Heart right ventricle (tissue), 16 donors: ENCODE results near the gene ITSN1. TPM values are rescaled to one million over a fixed set of nuclear protein-coding genes. Genes with fewer than 3 reads are reported as not detected.

Experiments used
- ATAC-seq, 8 donors: fragments of 200-7000 bp; cut with Tn5 transposase; one replicate each; pipeline ENCODE4 v1.9.1; 2020; ENCODE audit warnings: mild to moderate bottlenecking in 8 of 8, moderate library complexity in 8 of 8, moderate number of reproducible peaks in 1 of 8
- DNase-seq, 2 donors: peaks; one replicate each; pipeline ENCODE4 v3.0.0-alpha.2; 2020
- H3K27ac ChIP-seq, 10 donors: fragments of 200-600 bp; sonication (generic) in 2 of 10; one replicate each; pipeline versions ENCODE4 v1.5.0 to v1.8.0; 2020 to 2022; ENCODE audit warnings: mild to moderate bottlenecking in 3 of 10
- H3K27me3 ChIP-seq, 7 donors: fragments of 200-600 bp; one replicate each; pipeline ENCODE4 v1.8.0; 2021 to 2022; ENCODE audit warnings: mild to moderate bottlenecking in 2 of 7
- H3K36me3 ChIP-seq, 9 donors: fragments of 200-600 bp; sonication (generic) in 1 of 9; one replicate each; pipeline versions ENCODE4 v1.5.0 to v1.8.0; 2020 to 2022; ENCODE audit warnings: mild to moderate bottlenecking in 2 of 9
- H3K4me1 ChIP-seq, 9 donors: fragments of 200-600 bp; sonication (generic) in 1 of 9; one replicate each; pipeline versions ENCODE4 v1.5.0 to v1.8.0; 2020 to 2022; ENCODE audit warnings: mild to moderate bottlenecking in 4 of 9
- H3K4me3 ChIP-seq, 10 donors: fragments of 200-600 bp; sonication (generic) in 2 of 10; one replicate each; pipeline versions ENCODE4 v1.5.0 to v1.8.0; 2020 to 2022; ENCODE audit warnings: mild to moderate bottlenecking in 7 of 10, moderate library complexity in 2 of 10
- H3K9me3 ChIP-seq, 11 donors: fragments of 200-600 bp in 10 of 11; sonication (generic) in 2 of 11; one replicate each; pipeline versions ENCODE4 v1.5.0 to v1.8.0; 2013 to 2022; ENCODE audit warnings: mild to moderate bottlenecking in 2 of 11, control low read depth in 1 of 11, moderate library complexity in 1 of 11
- WGBS, 2 donors: extraction: QIAGEN DNeasy Blood & Tissue Kit; methylation state at CpG; one replicate each; pipeline ENCODE4 v1.1.7; 2013; ENCODE audit warnings: inconsistent platforms in 1 of 2; 5-methylcytosine and 5-hydroxymethylcytosine counted together
- intact Hi-C, 10 donors: fragments of 100-400 bp; cut with DNase I; formaldehyde crosslinking; loops; one replicate each; pipeline versions ENCODE4 v1.11.1 to v1.14.2; 2022
- polyA plus RNA-seq, 2 donors: library from polyadenylated mRNA; stranded (reverse); fragments of 200-250 nt; gene quantifications; one replicate each; pipeline ENCODE4 v1.2.3, GENCODE V29; 2013
- total RNA-seq, 10 donors: library from RNA; stranded (reverse); fragmentation: NEBNext Ultra II Directional in 3 of 10; extraction: Animal tissue kit (Norgen Biotek cat#: 25700) in 3 of 10; gene quantifications; one replicate each; pipeline versions ENCODE4 v1.2.1 to v1.2.4, GENCODE V29; 2021 to 2023
- TF ChIP-seq, protein P1 (sequence below), 9 donors: fragments of 200-600 bp; sonication (generic) in 2 of 9; IDR thresholded peaks; one replicate each; pipeline versions ENCODE4 v1.5.0 to v1.8.0; 2021 to 2022; ENCODE audit warnings: antibody characterized with exemption in 9 of 9, mild to moderate bottlenecking in 5 of 9, moderate library complexity in 1 of 9
- donor health status: Arrhythmogenic right ventricular cardiomyopathy.
- donor health status: ischemic (EF 13 %, LVEDD 7.1; RV severe dilation, severe dysfunction).
- donor health status: healthy with polysubstance abuse.
- donor health status: DM: no; HTN: yes; CAD: no.
- donor health status: DM: no; HTN: no; CAD: no.
- donor health status: ischemic (EF 25% LVEDD 6.9; RV normal size, moderate dysfunction).
- donor health status: ischemic (EF 25% LVEDD 5.7; RV mildly dilated, moderate dysfunction).
- donor health status: healthy.
- donor health status: DM: yes; HTN: yes; CAD: no.
- donor health status: Ischemic cardiomyopathy.
- donor health status: ischemic (EF 35%, LVEDD 5.7; RV mildly dilated, moderate dysfunction).
- donor health status: nonischemic (EF 11% LVEDD 7.7; RV severe dilation, severe dysfunction).
- donor health status: DM: yes; HTN: yes; CAD: no.
- donor health status: PGD.
- donor health status: ischemic (EF 29% LVEDD 5.4; RV normal size, mild dysfunction).
- donor health status: nonischemic (EF 23%, LVEDD 6.1; RV moderate dilation, normal function).

The ITSN1 gene
- total and polyA plus RNA-seq, 12 donors = 14.6 to 47.3 (median 32.3) TPM

DNA sequence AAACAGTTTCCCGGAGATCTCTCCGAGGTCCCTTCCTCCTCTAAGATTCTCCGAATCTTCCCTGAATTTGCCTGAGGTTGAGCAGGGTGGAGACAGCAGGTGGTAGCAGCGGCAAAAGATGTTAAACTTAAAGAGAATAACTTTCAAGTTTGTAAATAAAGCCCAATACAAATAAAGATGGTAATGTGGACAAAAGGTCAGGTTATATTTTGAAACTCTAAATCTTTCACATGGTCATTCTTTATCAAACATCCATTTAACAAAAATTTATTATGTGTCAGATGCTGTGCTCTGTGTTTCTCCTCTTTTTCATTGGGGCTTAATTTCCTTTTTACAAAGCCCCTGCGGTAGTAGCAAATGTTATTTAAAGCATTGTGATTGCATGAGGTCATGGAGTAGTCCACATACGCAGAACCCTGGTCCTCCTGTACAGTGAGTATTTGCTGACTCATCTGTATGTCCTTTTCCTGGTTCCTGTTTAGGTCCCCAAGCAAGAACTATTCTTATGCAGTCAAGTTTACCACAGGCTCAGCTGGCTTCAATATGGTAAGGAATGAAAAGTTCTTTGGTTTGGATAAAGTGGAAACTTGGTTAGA is 119.2 kb downstream of the ITSN1 start:
- no peaks in the 10 kb centered on the region for H3K27me3 ChIP-seq
- peak overlapping the region in 6 of 10 donors; percentile 0 to 22 (median 10) for H3K4me3 ChIP-seq
- DNase-seq = peak in 1 of 2 donors; percentile 34
- 30 to 46% methylated on average over 6 of the region's 6 CpGs for WGBS, 2 donors
- TF ChIP-seq, protein P1, sequence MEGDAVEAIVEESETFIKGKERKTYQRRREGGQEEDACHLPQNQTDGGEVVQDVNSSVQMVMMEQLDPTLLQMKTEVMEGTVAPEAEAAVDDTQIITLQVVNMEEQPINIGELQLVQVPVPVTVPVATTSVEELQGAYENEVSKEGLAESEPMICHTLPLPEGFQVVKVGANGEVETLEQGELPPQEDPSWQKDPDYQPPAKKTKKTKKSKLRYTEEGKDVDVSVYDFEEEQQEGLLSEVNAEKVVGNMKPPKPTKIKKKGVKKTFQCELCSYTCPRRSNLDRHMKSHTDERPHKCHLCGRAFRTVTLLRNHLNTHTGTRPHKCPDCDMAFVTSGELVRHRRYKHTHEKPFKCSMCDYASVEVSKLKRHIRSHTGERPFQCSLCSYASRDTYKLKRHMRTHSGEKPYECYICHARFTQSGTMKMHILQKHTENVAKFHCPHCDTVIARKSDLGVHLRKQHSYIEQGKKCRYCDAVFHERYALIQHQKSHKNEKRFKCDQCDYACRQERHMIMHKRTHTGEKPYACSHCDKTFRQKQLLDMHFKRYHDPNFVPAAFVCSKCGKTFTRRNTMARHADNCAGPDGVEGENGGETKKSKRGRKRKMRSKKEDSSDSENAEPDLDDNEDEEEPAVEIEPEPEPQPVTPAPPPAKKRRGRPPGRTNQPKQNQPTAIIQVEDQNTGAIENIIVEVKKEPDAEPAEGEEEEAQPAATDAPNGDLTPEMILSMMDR (IDR thresholded peaks at IDR 0.05) = no peak
- H3K9me3 ChIP-seq = no peaks in the 10 kb centered on the region
- H3K4me1 ChIP-seq = peaks cover 0 to 29% (median 14%) of the 10 kb centered on the region in 9 donors
- H3K27ac ChIP-seq = peak overlapping the region in 9 of 10 donors; percentile 20 to 82 (median 62)
- peaks cover 0 to 34% (median 5%) of the 10 kb centered on the region in 9 donors for H3K36me3 ChIP-seq
- peak; percentile 80 to 96 (median 94) for ATAC-seq
- intact Hi-C loops = loop anchor here in 2 of 10 donors (5.0 to 10.0 kb wide), 2 partner anchors 119 to 133 kb away; partner anchors contain the start of genes CRYZL1 (in 1 of the 2) and ITSN1 (in 1 of the 2)

DNA sequence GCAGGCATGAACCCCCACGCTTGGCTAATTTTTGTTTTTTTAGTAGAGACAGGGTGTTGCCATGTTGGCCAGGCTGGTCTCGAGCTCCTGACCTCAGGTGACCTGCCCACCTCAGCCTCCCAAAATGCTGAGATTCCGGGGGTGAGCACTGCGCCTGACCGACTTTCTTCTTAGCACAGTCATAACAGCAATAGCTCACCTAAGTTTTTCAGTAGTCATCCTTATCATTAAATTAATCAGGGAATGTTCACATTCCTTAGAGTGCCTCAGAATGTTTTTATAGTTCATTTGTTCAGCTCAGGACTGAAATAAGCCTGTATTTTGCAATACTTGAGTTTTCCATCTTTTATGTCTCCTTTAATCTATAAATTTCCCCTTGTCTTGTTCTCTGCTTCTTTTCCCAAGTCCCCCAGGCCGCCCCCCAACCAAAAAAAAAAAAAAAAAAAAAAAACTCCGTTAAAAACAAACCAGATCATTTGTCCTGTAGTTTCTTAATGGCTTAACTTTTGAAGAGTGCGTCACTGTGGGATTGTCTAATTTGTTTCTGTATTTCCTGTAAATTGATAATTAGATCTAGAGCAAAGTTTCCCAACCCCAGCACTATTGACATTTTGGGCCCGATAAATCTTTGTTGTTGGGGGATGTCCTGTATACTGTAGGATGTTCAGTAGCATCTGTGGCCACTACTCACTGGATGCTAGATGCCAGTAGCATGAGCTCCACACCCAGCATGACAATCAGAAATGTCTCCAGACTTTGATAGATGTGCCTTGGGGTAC is 120.7 kb downstream of the ITSN1 start:
- WGBS, 2 donors = 95 to 96% methylated on average over 9 of the region's 9 CpGs
- ATAC-seq = no peak
- TF ChIP-seq, protein P1 (IDR thresholded peaks at IDR 0.05) = no peak
- H3K27ac ChIP-seq = peak overlapping the region in 2 of 10 donors; percentile 51 to 64
- H3K4me3 ChIP-seq = no peak overlapping the region
- no peaks in the 10 kb centered on the region for H3K9me3 ChIP-seq
- peaks cover 0 to 29% (median 14%) of the 10 kb centered on the region in 9 donors for H3K4me1 ChIP-seq
- intact Hi-C loops = loop anchor here in 2 of 10 donors (5.0 to 10.0 kb wide), 2 partner anchors 121 to 132 kb away; partner anchors contain the start of genes CRYZL1 (in 1 of the 2) and ITSN1 (in 1 of the 2)
- no peaks in the 10 kb centered on the region for H3K27me3 ChIP-seq
- H3K36me3 ChIP-seq = peaks cover 0 to 40% (median 7%) of the 10 kb centered on the region in 9 donors
- DNase-seq = no peak

DNA sequence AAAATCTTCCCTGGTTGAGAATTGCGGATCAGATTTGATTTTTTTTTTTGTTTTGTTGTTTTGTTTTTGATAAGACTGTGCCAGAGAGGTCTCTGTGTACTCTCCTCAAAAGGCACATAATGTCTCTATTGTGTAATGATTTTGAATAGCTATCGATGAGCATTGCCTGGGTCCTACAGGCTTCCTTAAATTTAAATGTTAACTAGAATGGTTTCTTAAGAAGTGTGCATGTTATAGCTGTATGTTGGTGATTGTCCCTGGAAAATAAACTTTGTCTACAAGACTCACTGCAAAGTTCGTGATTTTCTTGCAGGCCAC is 121.2 kb downstream of the ITSN1 start:
- intact Hi-C loops = loop anchor here in 2 of 10 donors (5.0 to 10.0 kb wide), 2 partner anchors 121 to 131 kb away; partner anchors contain the start of genes CRYZL1 (in 1 of the 2) and ITSN1 (in 1 of the 2)
- Histone ChIP-seq H3K4me3 (no peak overlapping the region), H3K27me3 (no peaks in the 10 kb centered on the region), H3K36me3 (peaks cover 0 to 42% (median 7%) of the 10 kb centered on the region in 9 donors), H3K4me1 (peaks cover 0 to 29% (median 14%) of the 10 kb centered on the region in 9 donors), H3K9me3 (no peaks in the 10 kb centered on the region), H3K27ac (no peak overlapping the region)
- ATAC-seq (no peak), DNase-seq (no peak)
- 86 to 91% methylated on average over 3 of the region's 3 CpGs for WGBS, 2 donors
- TF ChIP-seq, protein P1 (IDR thresholded peaks at IDR 0.05) = no peak

DNA sequence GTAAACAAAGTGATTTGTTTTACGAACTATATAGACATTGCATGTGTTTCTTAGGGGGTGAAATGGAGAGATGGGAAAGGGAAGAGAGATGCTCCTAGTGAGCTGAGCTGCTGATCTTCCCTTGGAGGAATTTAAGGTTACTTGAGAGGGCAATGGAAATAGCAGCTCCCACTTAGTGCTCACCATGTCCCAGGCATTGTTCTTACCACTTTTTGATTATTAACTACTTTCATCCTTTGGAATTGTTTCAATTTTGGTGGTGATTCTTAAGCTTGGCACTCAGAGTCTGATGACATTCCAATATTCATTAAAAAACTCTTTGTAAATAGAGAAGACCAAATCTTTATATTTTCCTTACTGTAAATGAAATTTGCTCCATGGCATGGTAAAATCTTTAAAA is 124.9 kb downstream of the ITSN1 start:
- DNase-seq (no peak), ATAC-seq (no peak)
- intact Hi-C loops = loop anchor here in 1 of 10 donors (10.0 kb wide), 1 partner anchor 128 kb away; no protein-coding TSS in a partner anchor
- Histone ChIP-seq H3K27me3 (no peaks in the 10 kb centered on the region), H3K27ac (no peak overlapping the region), H3K4me1 (peaks cover 0 to 7% (median 0%) of the 10 kb centered on the region in 9 donors), H3K36me3 (peaks cover 0 to 75% (median 13%) of the 10 kb centered on the region in 9 donors), H3K4me3 (no peak overlapping the region), H3K9me3 (no peaks in the 10 kb centered on the region)
- TF ChIP-seq, protein P1 (IDR thresholded peaks at IDR 0.05) = no peak
- 94 to 96% methylated on average over 1 of the region's 1 CpG for WGBS, 2 donors
